OCI-LY1 (cell line): ENCODE results near the gene CDK16.

Experiments
- H2AFZ ChIP-seq: fragments of 200-600 bp; sonication (generic), shearing (Covaris generic); 2 replicates; pipeline ENCODE4 v1.6.0; 2014; ENCODE audit warnings: antibody characterized with exemption, mild to moderate bottlenecking, low read length
- H3F3A ChIP-seq: fragments of 200-600 bp; sonication (generic), shearing (Covaris generic); 2 replicates; pipeline ENCODE4 v1.6.0; 2014; ENCODE audit warnings: mild to moderate bottlenecking, antibody characterized with exemption, low read length, moderate library complexity; ENCODE audit not compliant: insufficient read depth
- H3K27ac ChIP-seq: fragments of 200-600 bp; sonication (generic); 2 replicates; pipeline ENCODE4 v1.5.1; 2014; ENCODE audit warnings: low read length, mixed run types, mild to moderate bottlenecking, low read depth; ENCODE audit not compliant: poor library complexity, severe bottlenecking
- H3K27me3 ChIP-seq: fragments of 200-600 bp; sonication (generic); 2 replicates; pipeline ENCODE4 v1.6.0; 2014; ENCODE audit warnings: antibody characterized with exemption, mild to moderate bottlenecking, low read length, moderate library complexity; ENCODE audit not compliant: insufficient read depth
- H3K36me3 ChIP-seq: fragments of 200-600 bp; sonication (generic); 2 replicates; pipeline ENCODE4 v1.6.1; 2014; ENCODE audit warnings: mild to moderate bottlenecking, antibody characterized with exemption, low read length, moderate library complexity, mixed read lengths; ENCODE audit not compliant: insufficient read depth
- H3K4me1 ChIP-seq: fragments of 200-600 bp; sonication (generic); 2 replicates; pipeline ENCODE4 v1.5.1; 2014; ENCODE audit warnings: mild to moderate bottlenecking, low read length, moderate library complexity; ENCODE audit not compliant: insufficient read depth, severe bottlenecking
- H3K4me2 ChIP-seq: fragments of 200-600 bp; sonication (generic), shearing (Covaris generic); 2 replicates; pipeline ENCODE4 v1.6.1; 2014; ENCODE audit warnings: low read length
- H3K4me3 ChIP-seq: fragments of 200-600 bp; sonication (generic); 2 replicates; pipeline ENCODE4 v1.5.1; 2014; ENCODE audit warnings: low read length, low read depth, mild to moderate bottlenecking, mixed read lengths; ENCODE audit not compliant: poor library complexity, severe bottlenecking
- H3K79me2 ChIP-seq: fragments of 200-600 bp; shearing (Covaris generic); 2 replicates; pipeline ENCODE4 v1.6.1; 2016; ENCODE audit warnings: mixed run types, low read length, mixed read lengths; ENCODE audit not compliant: insufficient read depth
- H3K9ac ChIP-seq: fragments of 200-600 bp; sonication (generic), shearing (Covaris generic); 2 replicates; pipeline ENCODE4 v1.6.1; 2014; ENCODE audit warnings: mild to moderate bottlenecking, low read length, mixed read lengths
- H3K9me2 ChIP-seq: fragments of 200-600 bp; sonication (generic), shearing (Covaris generic); 2 replicates; pipeline ENCODE4 v1.6.1; 2014; ENCODE audit warnings: low read depth, mild to moderate bottlenecking, low read length, mixed read lengths
- H3K9me3 ChIP-seq: fragments of 200-600 bp; shearing (Covaris generic); 2 replicates; pipeline ENCODE4 v1.6.1; 2014; ENCODE audit warnings: low read length, mixed read lengths
- H4K20me1 ChIP-seq: fragments of 200-600 bp; sonication (generic), shearing (Covaris generic); 2 replicates; pipeline ENCODE4 v1.6.0; 2016; ENCODE audit warnings: mild to moderate bottlenecking, low read length; ENCODE audit not compliant: insufficient read depth
- CTCF ChIP-seq: fragments of 200-600 bp; sonication (generic), shearing (Covaris generic); IDR thresholded peaks from 2 replicates; pipeline ENCODE4 v1.5.1; 2017; ENCODE audit warnings: mild to moderate bottlenecking, antibody characterized with exemption, low read length, moderate library complexity, mixed read lengths
- EZH2 ChIP-seq: fragments of 200-600 bp; sonication (generic), shearing (Covaris generic); IDR thresholded peaks from 2 replicates; pipeline ENCODE4 v1.8.0; 2017; ENCODE audit warnings: borderline replicate concordance, mixed run types, mild to moderate bottlenecking, antibody characterized with exemption, low read length, moderate library complexity, mixed read lengths

Gene CDK16

GRCh38 chrX:47228550-47229270 is 10.2 kb downstream of the CDK16 start:
- Histone ChIP-seq H3K36me3 (peaks cover 58% of the 10 kb centered on the region), H4K20me1 (no peaks in the 10 kb centered on the region), H3K27me3 (no peaks in the 10 kb centered on the region), H2AFZ (no peak overlapping the region), H3K79me2 (peaks cover under 1% of the 10 kb centered on the region), H3K4me1 (peaks cover 9% of the 10 kb centered on the region), H3F3A (peaks cover 4% of the 10 kb centered on the region; the same call in 1 of the 2 replicates), H3K9ac (no peak overlapping the region), H3K9me2 (no peaks in the 10 kb centered on the region), H3K27ac (no peak overlapping the region), H3K9me3 (no peaks in the 10 kb centered on the region), H3K4me2 (no peak overlapping the region), H3K4me3 (no peak overlapping the region)
- TF ChIP-seq EZH2 (no peak), CTCF (no peak)

GRCh38 chrX:47229427-47229826 is 10.9 kb downstream of the CDK16 start:
- Histone ChIP-seq H3K9ac (no peak overlapping the region), H3K27me3 (no peaks in the 10 kb centered on the region), H3K9me3 (no peaks in the 10 kb centered on the region), H3K27ac (no peak overlapping the region), H3K4me3 (no peak overlapping the region), H3K36me3 (peaks cover 51% of the 10 kb centered on the region), H3F3A (peaks cover 4% of the 10 kb centered on the region; the same call in 1 of the 2 replicates), H3K4me2 (no peak overlapping the region), H3K9me2 (no peaks in the 10 kb centered on the region), H3K4me1 (peaks cover 12% of the 10 kb centered on the region), H4K20me1 (no peaks in the 10 kb centered on the region), H3K79me2 (peaks cover 8% of the 10 kb centered on the region), H2AFZ (no peak overlapping the region)
- no peak for TF ChIP-seq CTCF
- TF ChIP-seq EZH2: no peak

- peaks cover 21% of the 10 kb centered on the region for H3K4me1 ChIP-seq
- H3F3A ChIP-seq: peaks cover 4% of the 10 kb centered on the region; the same call in 1 of the 2 replicates
- H3K27ac ChIP-seq: no peak overlapping the region
- H2AFZ ChIP-seq: no peak overlapping the region
- no peak overlapping the region for H3K4me2 ChIP-seq
- no peaks in the 10 kb centered on the region for H4K20me1 ChIP-seq
- H3K9ac ChIP-seq: no peak overlapping the region
- no peaks in the 10 kb centered on the region for H3K27me3 ChIP-seq
- TF ChIP-seq EZH2 (no peak), CTCF (no peak)
- peaks cover 17% of the 10 kb centered on the region for H3K79me2 ChIP-seq
- no peak overlapping the region for H3K4me3 ChIP-seq
- H3K9me3 ChIP-seq: no peaks in the 10 kb centered on the region
- H3K36me3 ChIP-seq: peaks cover 42% of the 10 kb centered on the region
- no peaks in the 10 kb centered on the region for H3K9me2 ChIP-seq
These were observed 11.8 kb downstream of the CDK16 start for GRCh38 chrX:47230136-47230868.
